Memory B cell (primary cell): Measurements from ENCODE around the gene LTF.

Source experiments
- ATAC-seq: fragments of 150-1000 bp; cut with Tn5 transposase; 2 replicates; pipeline ENCODE4 v1.10.0; 2021; ENCODE audit warnings: low read depth, mild to moderate bottlenecking, moderate library complexity
- DNase-seq, 2 donors: peaks; one replicate each; pipeline ENCODE4 v3.0.0; 2022; ENCODE audit warnings: low spot score in 2 of 2
- H3K27ac Mint-ChIP-seq: one replicate; pipeline ENCODE4 v1.8.0; 2022; ENCODE audit warnings: mild to moderate bottlenecking, moderate library complexity, mixed read lengths
- H3K27me3 Mint-ChIP-seq: one replicate; pipeline ENCODE4 v1.8.0; 2022; ENCODE audit warnings: mixed read lengths
- H3K36me3 Mint-ChIP-seq: one replicate; pipeline ENCODE4 v1.8.0; 2022; ENCODE audit warnings: mild to moderate bottlenecking, mixed read lengths
- H3K4me1 Mint-ChIP-seq: one replicate; pipeline ENCODE4 v1.8.0; 2022; ENCODE audit warnings: mixed read lengths
- H3K4me3 Mint-ChIP-seq: one replicate; pipeline ENCODE4 v1.8.0; 2022; ENCODE audit warnings: mild to moderate bottlenecking, moderate library complexity, mixed read lengths
- H3K9me3 Mint-ChIP-seq: one replicate; pipeline ENCODE4 v1.8.0; 2022; ENCODE audit warnings: mixed read lengths

Gene LTF

DNA sequence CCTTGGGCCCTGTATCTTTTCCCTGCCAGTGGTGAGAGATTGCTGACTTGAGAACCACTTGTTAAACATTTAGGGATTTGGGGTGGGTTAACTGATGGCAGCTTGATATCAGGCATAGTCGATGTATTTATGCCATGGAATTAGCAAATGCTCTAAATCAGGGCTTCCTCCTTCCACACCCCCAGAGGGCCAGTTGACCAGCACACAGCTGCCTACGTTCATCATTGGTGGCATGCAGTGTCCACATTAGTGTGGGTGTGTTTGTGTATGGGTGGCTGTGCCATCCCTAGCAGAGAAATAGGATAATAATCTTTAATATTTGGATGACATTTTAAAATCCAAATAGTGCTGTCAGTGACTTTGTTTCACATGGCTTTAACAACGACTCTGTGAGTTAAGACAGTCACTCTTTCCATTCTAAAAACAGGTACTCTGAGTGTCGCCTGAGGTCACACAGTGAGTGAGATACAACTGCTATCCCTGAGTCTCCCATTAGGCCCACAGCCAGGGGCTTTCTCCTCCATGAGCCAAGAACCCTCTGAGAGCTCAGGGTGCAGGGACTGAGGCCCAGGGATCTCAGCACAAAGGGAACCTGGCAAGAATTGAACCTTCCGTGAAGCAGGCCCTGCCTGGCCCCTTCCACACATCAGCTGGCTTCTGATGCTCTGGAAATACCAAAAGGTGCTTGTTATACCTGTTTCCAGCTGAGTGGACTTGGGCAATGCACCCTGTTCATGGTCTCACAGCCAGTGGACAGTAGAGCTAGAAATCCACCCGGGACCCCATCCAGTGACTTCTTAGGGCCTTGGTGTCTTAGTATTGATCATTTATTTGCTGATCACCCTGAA is 4.3 kb upstream of the LTF start:
- Mint-ChIP-seq H3K9me3 (no peaks in the 10 kb centered on the region), H3K27me3 (peaks cover 25% of the 10 kb centered on the region), H3K4me3 (no peak overlapping the region), H3K36me3 (no peaks in the 10 kb centered on the region), H3K4me1 (no peaks in the 10 kb centered on the region), H3K27ac (no peak overlapping the region)
- ATAC-seq (no peak), DNase-seq (no peak)

DNA sequence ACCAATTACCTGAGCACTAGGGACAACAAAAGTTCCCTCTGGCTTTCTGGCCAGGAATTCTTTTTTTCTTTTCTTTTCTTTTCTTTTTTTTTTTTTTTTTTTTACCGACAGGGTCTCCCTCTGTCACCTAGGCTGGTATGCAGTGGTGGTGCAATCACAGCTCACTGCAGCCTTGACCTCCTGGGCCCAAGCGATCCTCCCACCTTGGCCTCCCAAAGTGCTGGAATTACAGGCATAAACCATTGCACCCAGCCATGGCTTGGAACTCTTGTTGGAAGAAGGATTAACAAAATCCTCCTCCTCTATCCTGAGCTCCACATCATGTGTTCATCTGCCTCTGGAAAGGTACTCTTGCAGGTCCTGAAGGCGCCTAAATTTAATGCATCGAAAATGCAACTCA is 2.9 kb upstream of the LTF start:
- Mint-ChIP-seq H3K27ac (no peak overlapping the region), H3K4me1 (no peaks in the 10 kb centered on the region), H3K36me3 (no peaks in the 10 kb centered on the region), H3K27me3 (peaks cover 24% of the 10 kb centered on the region), H3K9me3 (no peaks in the 10 kb centered on the region), H3K4me3 (no peak overlapping the region)
- ATAC-seq, result no peak
- DNase-seq, result no peak

DNA sequence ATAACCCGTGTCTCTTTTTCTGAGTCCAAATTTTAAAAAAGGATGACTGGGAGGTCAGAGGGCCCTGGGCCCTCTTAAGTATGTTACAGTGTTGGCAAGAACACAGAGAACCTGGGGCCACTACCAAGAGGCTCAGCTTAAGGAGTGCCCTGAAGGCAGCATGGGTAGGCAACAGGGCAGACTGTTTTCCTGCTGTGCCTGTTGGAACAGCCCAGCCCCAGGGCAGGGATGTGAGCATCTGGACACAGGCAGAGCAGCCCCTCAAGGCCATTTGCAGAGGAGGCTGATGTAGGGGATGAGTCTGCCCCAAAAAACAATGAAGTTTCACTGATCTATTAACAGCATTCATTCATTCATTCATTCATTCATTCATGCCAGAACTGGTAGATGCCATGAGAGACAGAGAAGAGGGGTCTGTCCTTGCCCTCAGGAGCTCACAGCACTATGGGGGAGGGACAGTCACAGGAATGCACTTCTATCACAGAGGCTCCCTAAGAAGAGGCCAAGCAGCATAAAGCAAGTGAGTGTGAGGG is 2.2 kb upstream of the LTF start:
- Mint-ChIP-seq H3K36me3 (no peaks in the 10 kb centered on the region), H3K27ac (no peak overlapping the region), H3K27me3 (peaks cover 29% of the 10 kb centered on the region), H3K4me1 (no peaks in the 10 kb centered on the region), H3K4me3 (no peak overlapping the region), H3K9me3 (no peaks in the 10 kb centered on the region)
- no peak for DNase-seq
- ATAC-seq, result no peak

- Mint-ChIP-seq H3K4me3 (no peak overlapping the region), H3K27ac (no peak overlapping the region), H3K36me3 (no peaks in the 10 kb centered on the region), H3K9me3 (no peaks in the 10 kb centered on the region), H3K4me1 (no peaks in the 10 kb centered on the region), H3K27me3 (peaks cover 29% of the 10 kb centered on the region)
- DNase-seq (no peak), ATAC-seq (no peak)
These were observed 1.6 kb upstream of the LTF start for GRCh38 chr3:46466273-46466672.

DNA sequence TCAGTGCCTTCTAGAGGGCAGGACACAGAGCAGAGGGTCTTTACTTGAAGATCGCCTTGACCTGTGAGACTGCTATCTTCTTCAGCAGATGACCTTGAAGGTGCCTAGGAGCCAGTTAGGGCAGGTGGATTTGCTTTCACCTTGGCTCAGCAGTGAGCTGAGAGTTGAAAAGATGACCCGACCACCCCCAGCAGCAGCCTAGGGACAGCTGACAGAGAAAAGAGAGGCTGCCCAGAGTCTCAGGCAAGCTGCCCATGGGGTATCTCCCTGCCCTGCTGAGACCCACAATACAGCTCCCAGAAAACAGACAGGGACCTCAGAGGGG is 453 bp upstream of the LTF start:
- DNase-seq, result no peak
- Mint-ChIP-seq H3K9me3 (peaks cover 2% of the 10 kb centered on the region), H3K27me3 (peaks cover 29% of the 10 kb centered on the region)

GRCh38 chr3:46463868-46464241 is 850 bp downstream of the LTF start:
- Mint-ChIP-seq H3K9me3 (peaks cover 2% of the 10 kb centered on the region), H3K27me3 (peaks cover 36% of the 10 kb centered on the region), H3K36me3 (no peaks in the 10 kb centered on the region), H3K27ac (no peak overlapping the region), H3K4me1 (no peaks in the 10 kb centered on the region), H3K4me3 (no peak overlapping the region)
- ATAC-seq, result no peak
- no peak for DNase-seq

More for the DNA sequence above, 453 bp upstream of the LTF start:
- no peak overlapping the region for H3K4me3 Mint-ChIP-seq
- no peak for ATAC-seq
- H3K27ac Mint-ChIP-seq, result no peak overlapping the region
- H3K36me3 Mint-ChIP-seq, result no peaks in the 10 kb centered on the region
- H3K4me1 Mint-ChIP-seq, result no peaks in the 10 kb centered on the region

GRCh38 chr3:46463120-46463867 is 1.4 kb downstream of the LTF start:
- H3K27me3 Mint-ChIP-seq, result peaks cover 36% of the 10 kb centered on the region

GRCh38 chr3:46462511-46462910 is 2.2 kb downstream of the LTF start:
- Mint-ChIP-seq H3K27me3 (peaks cover 36% of the 10 kb centered on the region), H3K9me3 (peaks cover 2% of the 10 kb centered on the region), H3K27ac (no peak overlapping the region), H3K4me3 (no peak overlapping the region), H3K4me1 (no peaks in the 10 kb centered on the region), H3K36me3 (no peaks in the 10 kb centered on the region)
- no peak for ATAC-seq
- no peak for DNase-seq

More at GRCh38 chr3:46463120-46463867, 1.4 kb downstream of the LTF start:
- no peaks in the 10 kb centered on the region for H3K36me3 Mint-ChIP-seq
- DNase-seq (no peak), ATAC-seq (no peak)
- H3K4me1 Mint-ChIP-seq, result no peaks in the 10 kb centered on the region
- H3K27ac Mint-ChIP-seq, result no peak overlapping the region
- H3K9me3 Mint-ChIP-seq, result peaks cover 2% of the 10 kb centered on the region
- no peak overlapping the region for H3K4me3 Mint-ChIP-seq

DNA sequence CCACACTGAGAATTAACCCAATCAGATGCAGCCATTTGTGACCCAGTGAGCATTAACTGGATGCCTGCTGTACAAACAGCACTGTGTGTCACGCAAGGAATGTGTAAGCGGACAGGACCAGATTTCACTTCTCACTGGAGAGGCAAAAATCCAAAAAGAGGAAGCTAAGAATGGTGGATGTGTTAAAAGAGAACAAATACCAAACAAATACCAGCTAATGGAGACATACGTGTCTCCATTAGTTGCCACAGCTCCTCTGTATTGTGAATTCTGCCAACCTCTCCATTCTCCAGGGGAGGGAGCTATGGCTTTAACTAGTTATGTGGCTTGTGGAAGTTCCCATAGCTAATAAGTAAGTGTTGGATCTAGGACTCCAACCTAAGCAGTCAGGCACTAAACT is 2.6 kb downstream of the LTF start:
- no peaks in the 10 kb centered on the region for H3K4me1 Mint-ChIP-seq
- no peak for DNase-seq
- peaks cover 36% of the 10 kb centered on the region for H3K27me3 Mint-ChIP-seq
- H3K27ac Mint-ChIP-seq, result no peak overlapping the region
- ATAC-seq, result peak; percentile 24
- H3K4me3 Mint-ChIP-seq, result no peak overlapping the region
- peaks cover 2% of the 10 kb centered on the region for H3K9me3 Mint-ChIP-seq
- no peaks in the 10 kb centered on the region for H3K36me3 Mint-ChIP-seq

DNA sequence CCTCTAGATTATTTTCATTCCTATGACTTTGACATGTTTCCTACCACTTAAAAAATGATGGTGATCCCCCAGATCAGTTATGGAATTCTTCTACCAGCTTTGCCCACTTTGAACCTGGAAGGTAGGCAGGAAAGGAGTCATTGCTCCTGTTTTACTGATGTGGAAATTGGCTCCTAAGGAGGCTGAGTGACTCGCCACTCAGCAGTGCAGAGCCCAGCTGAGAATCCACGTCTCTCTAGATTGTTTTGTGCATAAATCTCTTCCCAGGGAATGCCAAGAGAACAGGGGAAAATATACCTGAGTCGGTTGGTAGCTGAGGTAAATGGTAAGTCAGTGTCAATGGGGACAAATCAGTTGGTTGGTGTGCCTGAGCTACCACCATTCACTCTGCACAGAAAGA is 4.7 kb downstream of the LTF start:
- Mint-ChIP-seq H3K27me3 (peaks cover 28% of the 10 kb centered on the region), H3K36me3 (no peaks in the 10 kb centered on the region), H3K9me3 (peaks cover 2% of the 10 kb centered on the region), H3K27ac (no peak overlapping the region), H3K4me3 (no peak overlapping the region), H3K4me1 (no peaks in the 10 kb centered on the region)
- ATAC-seq (no peak), DNase-seq (no peak)

DNA sequence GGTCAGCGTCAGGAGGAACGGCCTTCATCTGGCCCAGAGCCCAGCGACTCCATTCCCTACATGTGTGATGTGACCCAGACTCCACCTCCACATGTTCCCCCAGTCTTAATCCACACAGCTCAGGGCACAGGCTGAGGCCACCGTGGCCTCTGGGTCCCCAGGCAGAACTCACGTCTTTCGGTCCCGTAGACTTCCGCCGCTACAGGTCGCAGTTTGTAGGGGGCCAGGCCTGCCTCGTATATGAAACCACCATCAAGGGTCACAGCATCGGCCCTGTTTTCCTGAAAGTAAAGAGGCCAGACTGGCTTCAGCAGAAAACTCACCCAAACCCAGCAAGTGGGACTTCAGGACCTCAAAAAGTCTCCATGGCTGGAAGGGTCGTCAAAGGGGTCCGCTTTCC is 8.6 kb downstream of the LTF start:
- H3K36me3 Mint-ChIP-seq, result no peaks in the 10 kb centered on the region
- H3K9me3 Mint-ChIP-seq, result peaks cover 2% of the 10 kb centered on the region
- no peak overlapping the region for H3K4me3 Mint-ChIP-seq
- H3K27me3 Mint-ChIP-seq, result peaks cover 15% of the 10 kb centered on the region
- H3K4me1 Mint-ChIP-seq, result peaks cover 8% of the 10 kb centered on the region
- H3K27ac Mint-ChIP-seq, result no peak overlapping the region
- no peak for ATAC-seq
- DNase-seq, result no peak

DNA sequence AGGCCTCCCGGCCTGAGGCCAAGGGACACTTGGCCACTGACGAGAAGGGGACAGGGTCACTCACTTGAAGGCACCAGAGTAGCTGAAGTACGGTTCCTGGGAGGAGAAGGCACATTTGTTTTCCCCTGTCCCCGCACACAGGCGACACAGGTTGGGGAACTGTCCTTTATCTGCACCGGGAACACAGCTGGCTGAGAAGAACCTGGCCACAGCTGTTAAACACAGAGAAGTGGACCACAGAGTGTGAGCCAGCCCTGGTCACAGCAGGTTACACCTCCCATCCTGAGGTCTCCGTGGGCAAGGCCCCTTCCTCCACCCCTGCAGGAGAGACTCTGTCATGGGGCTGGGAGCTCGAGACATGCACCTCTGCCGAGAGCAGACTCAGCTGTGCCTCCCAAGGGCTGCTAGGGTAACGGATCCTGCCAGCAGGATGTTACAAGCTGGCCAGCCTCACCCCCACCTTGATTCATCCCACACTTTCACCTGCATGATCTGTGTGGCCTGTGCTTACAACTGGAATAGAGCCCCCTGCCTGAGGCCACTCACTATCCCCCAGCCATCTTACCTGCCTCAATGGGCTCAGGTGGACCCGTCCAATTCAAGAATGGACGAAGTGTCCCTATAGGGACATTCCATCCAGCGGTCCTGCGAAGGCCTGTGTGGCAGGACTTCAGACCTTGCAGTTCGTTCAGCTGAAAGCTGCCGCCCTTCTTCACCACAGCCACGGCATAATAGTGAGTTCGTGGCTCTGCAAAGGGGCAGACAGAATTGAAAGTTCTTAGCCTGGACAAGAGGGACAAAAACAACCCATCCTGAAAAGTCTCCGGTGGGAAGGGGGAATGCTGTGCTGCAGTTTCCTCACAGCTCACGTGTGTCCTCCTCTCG is 9.2 kb downstream of the LTF start:
- DNase-seq, result no peak
- Mint-ChIP-seq H3K4me3 (no peak overlapping the region), H3K4me1 (peaks cover 8% of the 10 kb centered on the region), H3K27me3 (peaks cover 15% of the 10 kb centered on the region), H3K36me3 (no peaks in the 10 kb centered on the region), H3K27ac (no peak overlapping the region), H3K9me3 (peaks cover under 1% of the 10 kb centered on the region)
- ATAC-seq, result no peak

GRCh38 chr3:46454606-46455005 is 10.1 kb downstream of the LTF start:
- Mint-ChIP-seq H3K4me1 (peaks cover 8% of the 10 kb centered on the region), H3K9me3 (no peaks in the 10 kb centered on the region), H3K27ac (no peak overlapping the region), H3K4me3 (no peak overlapping the region), H3K36me3 (no peaks in the 10 kb centered on the region), H3K27me3 (peaks cover 11% of the 10 kb centered on the region)
- no peak for ATAC-seq
- DNase-seq, result no peak

DNA sequence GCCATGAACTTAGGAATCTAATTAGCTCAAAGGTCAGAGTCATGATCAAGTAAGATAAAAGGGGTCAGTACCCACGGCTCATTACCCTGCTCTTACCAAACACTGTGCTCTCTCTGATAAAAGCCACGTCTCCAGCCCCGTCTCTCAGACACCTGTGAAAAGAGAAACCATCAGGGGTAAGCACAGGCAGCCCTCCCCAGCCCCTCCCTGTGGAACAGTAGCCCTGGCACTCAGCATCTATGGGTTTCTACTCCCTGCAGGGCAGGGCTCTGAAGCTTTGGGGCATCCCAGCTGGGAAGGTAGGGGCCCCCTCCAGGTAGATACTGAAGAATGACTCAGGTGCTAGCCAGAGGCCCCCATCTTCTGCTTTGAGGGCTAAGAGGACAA is 10.5 kb downstream of the LTF start:
- no peaks in the 10 kb centered on the region for H3K9me3 Mint-ChIP-seq
- peaks cover 8% of the 10 kb centered on the region for H3K4me1 Mint-ChIP-seq
- no peak for DNase-seq
- no peak overlapping the region for H3K4me3 Mint-ChIP-seq
- no peak for ATAC-seq
- H3K36me3 Mint-ChIP-seq, result no peaks in the 10 kb centered on the region
- H3K27ac Mint-ChIP-seq, result no peak overlapping the region
- H3K27me3 Mint-ChIP-seq, result peaks cover 8% of the 10 kb centered on the region
